GM12801 (cell line): ENCODE measurements around the gene EFCAB6.

Experiments used
- CTCF ChIP-seq: IDR thresholded peaks from one replicate; pipeline ENCODE4 v1.5.1; 2011; ENCODE audit warnings: control low read depth; ENCODE audit not compliant: insufficient read length; ENCODE audit errors: extremely low read depth

Gene EFCAB6

GRCh38 chr22:43542681-43543521, 269.2 kb downstream of the EFCAB6 start:
- no peak for TF ChIP-seq CTCF

- TF ChIP-seq CTCF, result no peak
Observed at GRCh38 chr22:43541462-43542407, 270.4 kb downstream of the EFCAB6 start.

- no peak for TF ChIP-seq CTCF
Observed at GRCh38 chr22:43541022-43541421, 271.1 kb downstream of the EFCAB6 start.

GRCh38 chr22:43540529-43540923, 271.6 kb downstream of the EFCAB6 start:
- TF ChIP-seq CTCF, result no peak

GRCh38 chr22:43539572-43540528, 272.3 kb downstream of the EFCAB6 start:
- TF ChIP-seq CTCF, result no peak

- no peak for TF ChIP-seq CTCF
Observed at GRCh38 chr22:43537019-43537585, 275.0 kb downstream of the EFCAB6 start.
